ENCODE measurements around the gene PTPN4. TPM values are rescaled to one million over a fixed set of nuclear protein-coding genes. Genes with fewer than 3 reads are reported as not detected.

PTPN4 gene
- total RNA-seq, 1 experiment from 2014 or later: 80.5 TPM

GRCh38 chr2:119710281-119710680 lies 49.4 kb upstream of the PTPN4 start:
- no peaks in the 10 kb centered on the region for H3K79me1 ChIP-seq (ENCODE audit: insufficient read depth, low read depth, low read length, poor library complexity, severe bottlenecking)
- no peak overlapping the region for H3K56ac ChIP-seq (ENCODE audit: insufficient read length, low read depth, low read length)
- H3T11ph ChIP-seq (ENCODE audit: low read length): no peak overlapping the region
- H2AK5ac ChIP-seq (ENCODE audit: insufficient read length, low read length): no peak overlapping the region
- no peak overlapping the region for H2BK15ac ChIP-seq (ENCODE audit: low read depth, low read length)
- H3K4ac ChIP-seq (ENCODE audit: low read depth, low read length): no peak overlapping the region
- Mint-ChIP-seq H3K4me1 (peaks cover 0 to 8% of the 10 kb centered on the region in 2 experiments; a peak in 2 of 4 replicates), H3K4me3 (no peak overlapping the region), H3K9me3 (peaks cover 3 to 6% of the 10 kb centered on the region in 2 experiments; a peak in 2 of 5 replicates), H3K27ac (no peak overlapping the region), H3K27me3 (ENCODE audit: low read depth) (peaks cover 1% of the 10 kb centered on the region; the same call in 1 of the 2 replicates), H3K36me3 (ENCODE audit: insufficient read depth in 1 of 3, low read depth in 3 of 3) (peaks cover under 1 to 4% (median 1%) of the 10 kb centered on the region in 3 experiments; a peak in 3 of 7 replicates)
- H2BK12ac ChIP-seq (ENCODE audit: insufficient read length, low read depth, low read length): no peak overlapping the region
- no peak overlapping the region for H4K91ac ChIP-seq (ENCODE audit: insufficient read length, low read depth, low read length)
- no peaks in the 10 kb centered on the region for H3K23me2 ChIP-seq (ENCODE audit: insufficient read length, low read depth, low read length, poor library complexity, severe bottlenecking)
- no peak overlapping the region for H3K23ac ChIP-seq (ENCODE audit: insufficient read length, low read depth, low read length)
- TF ChIP-seq CTCF (conservative IDR thresholded peaks at IDR 0.05): no peak
- no peaks in the 10 kb centered on the region for H3K9me3 ChIP-seq (ENCODE audit: control insufficient read depth, low read depth, low read length)
- no peak overlapping the region for H2BK20ac ChIP-seq (ENCODE audit: low read depth, low read length, poor library complexity, severe bottlenecking)
- H3K27me3 ChIP-seq (ENCODE audit: insufficient read depth, low read length): no peaks in the 10 kb centered on the region
- H3K9ac ChIP-seq (ENCODE audit: extremely low read depth, insufficient read length, low read length): no peak overlapping the region
- H3K14ac ChIP-seq (ENCODE audit: insufficient read depth, low read length): no peak overlapping the region
- no peak for DNase-seq
- H3K18ac ChIP-seq (ENCODE audit: insufficient read length, low read depth, low read length): no peak overlapping the region
- H3K4me1 ChIP-seq (ENCODE audit: insufficient read depth, low read length): no peaks in the 10 kb centered on the region
- H2BK120ac ChIP-seq (ENCODE audit: low read depth, low read length, poor library complexity, severe bottlenecking): no peak overlapping the region
- H3K79me2 ChIP-seq (ENCODE audit: insufficient read depth, low read length): no peaks in the 10 kb centered on the region
- no peak overlapping the region for H4K5ac ChIP-seq (ENCODE audit: insufficient read length, low read depth, low read length)
- no CpG with 5 or more reads among the region's 8 CpGs for WGBS (ENCODE audit: extremely low coverage, insufficient read length, low lambda C conversion rate)
- no peak overlapping the region for H3K4me2 ChIP-seq (ENCODE audit: insufficient read depth, insufficient read length, low read length)
- H3K27ac ChIP-seq (ENCODE audit: insufficient read length, low read depth, low read length): no peak overlapping the region
- no peak overlapping the region for H4K8ac ChIP-seq (replicated peaks; ENCODE audit: insufficient read length, low read depth, low read length)
- no peaks in the 10 kb centered on the region for H4K20me1 ChIP-seq (ENCODE audit: control insufficient read depth, insufficient read depth, insufficient read length)
- no peak overlapping the region for H2BK5ac ChIP-seq (ENCODE audit: insufficient read length, low read length)
- no peak overlapping the region for H2AFZ ChIP-seq (ENCODE audit: low read length)
